Mucosa of descending colon (tissue), 3 donors: Measurements from ENCODE around the gene SLC25A29. TPM values are rescaled to one million over a fixed set of nuclear protein-coding genes. Genes with fewer than 3 reads are reported as not detected.

Experiments
- ATAC-seq: fragments of 200-7000 bp; cut with Tn5 transposase; one replicate; pipeline ENCODE4 v1.9.1; 2020; ENCODE audit warnings: mild to moderate bottlenecking, moderate library complexity
- DNase-seq, 3 donors: peaks; one replicate each; pipeline ENCODE4 v3.0.0-alpha.2; 2020
- H3K36me3 ChIP-seq: fragments of 200-600 bp; one replicate; pipeline ENCODE4 v1.8.0; 2021; ENCODE audit warnings: low read depth, mild to moderate bottlenecking
- H3K4me1 ChIP-seq: fragments of 200-600 bp; one replicate; pipeline ENCODE4 v1.8.0; 2021; ENCODE audit warnings: low read depth, mild to moderate bottlenecking
- H3K4me3 ChIP-seq: fragments of 200-600 bp; one replicate; pipeline ENCODE4 v1.8.0; 2021; ENCODE audit warnings: mild to moderate bottlenecking
- H3K9me3 ChIP-seq: fragments of 200-600 bp; one replicate; pipeline ENCODE4 v1.8.0; 2021; ENCODE audit warnings: mild to moderate bottlenecking
- intact Hi-C, 2 donors: fragments of 100-400 bp; cut with DNase I in 1 of 2; cut with micrococcal nuclease in 1 of 2; formaldehyde crosslinking; loops; one replicate each; pipeline versions ENCODE4 v1.11.0 to v1.11.1; 2022; cut with DNase I, micrococcal nuclease
- total RNA-seq, 3 donors: library from RNA; stranded (reverse); fragmentation: NEBNext Ultra II Directional in 2 of 3; extraction: Animal tissue kit (Norgen Biotek cat#: 25700) in 2 of 3; gene quantifications; one replicate each; pipeline versions ENCODE4 v1.2.1 to v1.2.4, GENCODE V29; 2021 to 2023
- TF ChIP-seq, protein P1 (sequence below): fragments of 200-600 bp; IDR thresholded peaks from one replicate; pipeline ENCODE4 v1.8.0; 2022; ENCODE audit warnings: antibody characterized with exemption, mild to moderate bottlenecking
- donor health status: DM: no; HTN: no; CAD: no; lungs with moderate emphysema.
- donor health status: DM: no; HTN: no; CAD: no.
- donor health status: DM: no; HTN: yes; CAD: no.

The SLC25A29 gene
- total RNA-seq, 3 donors from 2014 or later = 19.6 to 28.2 (median 28.1) TPM

DNA sequence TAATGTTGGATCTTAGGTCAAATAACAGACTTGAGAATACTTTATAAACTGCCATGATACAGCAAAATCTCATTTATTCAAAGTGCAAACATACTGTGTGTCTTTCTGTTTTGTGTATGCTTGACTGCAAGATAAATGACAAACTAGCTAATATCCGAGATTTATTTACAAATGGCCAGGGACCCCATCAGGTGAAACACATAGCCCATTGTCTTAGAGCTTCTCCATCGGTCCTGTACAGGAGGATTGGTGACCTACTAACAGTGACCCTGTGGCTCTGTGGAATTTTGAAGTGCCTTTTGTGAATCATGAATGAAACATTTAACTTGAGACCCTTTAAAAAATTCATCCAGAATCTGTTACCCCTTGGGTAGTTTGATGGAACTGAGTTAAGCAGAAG is 27.1 kb downstream of the SLC25A29 start:
- Histone ChIP-seq H3K4me3 (no peak overlapping the region), H3K4me1 (no peaks in the 10 kb centered on the region), H3K36me3 (no peaks in the 10 kb centered on the region), H3K9me3 (no peaks in the 10 kb centered on the region)
- no peak for DNase-seq
- intact Hi-C loops = no loop called here
- ATAC-seq = no peak
- TF ChIP-seq, protein P1, sequence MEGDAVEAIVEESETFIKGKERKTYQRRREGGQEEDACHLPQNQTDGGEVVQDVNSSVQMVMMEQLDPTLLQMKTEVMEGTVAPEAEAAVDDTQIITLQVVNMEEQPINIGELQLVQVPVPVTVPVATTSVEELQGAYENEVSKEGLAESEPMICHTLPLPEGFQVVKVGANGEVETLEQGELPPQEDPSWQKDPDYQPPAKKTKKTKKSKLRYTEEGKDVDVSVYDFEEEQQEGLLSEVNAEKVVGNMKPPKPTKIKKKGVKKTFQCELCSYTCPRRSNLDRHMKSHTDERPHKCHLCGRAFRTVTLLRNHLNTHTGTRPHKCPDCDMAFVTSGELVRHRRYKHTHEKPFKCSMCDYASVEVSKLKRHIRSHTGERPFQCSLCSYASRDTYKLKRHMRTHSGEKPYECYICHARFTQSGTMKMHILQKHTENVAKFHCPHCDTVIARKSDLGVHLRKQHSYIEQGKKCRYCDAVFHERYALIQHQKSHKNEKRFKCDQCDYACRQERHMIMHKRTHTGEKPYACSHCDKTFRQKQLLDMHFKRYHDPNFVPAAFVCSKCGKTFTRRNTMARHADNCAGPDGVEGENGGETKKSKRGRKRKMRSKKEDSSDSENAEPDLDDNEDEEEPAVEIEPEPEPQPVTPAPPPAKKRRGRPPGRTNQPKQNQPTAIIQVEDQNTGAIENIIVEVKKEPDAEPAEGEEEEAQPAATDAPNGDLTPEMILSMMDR = no peak

DNA sequence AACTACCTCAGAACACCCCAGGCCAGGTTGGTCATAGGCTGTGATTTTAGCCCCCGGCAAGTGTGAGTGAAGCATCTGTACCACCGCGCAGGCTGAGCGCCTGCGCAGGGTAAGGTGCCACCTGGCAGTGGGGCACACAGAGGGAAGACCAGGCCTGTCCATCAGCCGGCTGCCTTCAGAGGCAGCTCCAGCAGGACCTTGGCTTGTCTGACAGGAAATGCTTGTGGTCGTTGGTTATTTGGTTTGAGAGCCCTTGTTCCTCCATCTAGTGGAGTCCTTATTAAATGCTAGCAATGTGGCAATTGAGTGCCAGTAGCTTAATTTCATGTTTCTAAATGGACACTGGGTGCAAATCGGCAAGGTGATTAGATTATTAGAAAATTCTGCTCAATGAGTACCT is 27.5 kb downstream of the SLC25A29 start:
- Histone ChIP-seq H3K36me3 (no peaks in the 10 kb centered on the region), H3K4me3 (no peak overlapping the region), H3K4me1 (no peaks in the 10 kb centered on the region), H3K9me3 (no peaks in the 10 kb centered on the region)
- intact Hi-C loops = no loop called here
- TF ChIP-seq, protein P1 = no peak
- ATAC-seq (peak; percentile 43), DNase-seq (no peak)

DNA sequence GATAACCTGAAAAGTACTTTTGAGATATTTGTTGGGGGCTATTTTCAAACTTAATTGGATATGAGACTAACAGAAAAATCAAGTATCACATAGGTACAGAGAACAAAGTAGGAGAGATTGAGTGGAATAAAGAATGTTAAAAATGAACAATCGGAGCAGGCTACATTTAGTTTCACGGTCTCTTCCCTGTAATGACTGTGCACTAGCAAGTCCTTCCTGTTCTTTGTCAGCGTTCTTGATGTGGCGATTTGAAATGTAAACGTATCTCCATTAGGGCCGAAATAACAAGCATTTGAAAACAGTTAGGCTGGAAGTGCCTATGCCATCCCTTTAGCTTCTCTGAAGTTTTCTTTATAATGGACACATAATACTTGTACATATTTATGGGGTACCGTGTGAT is 31.0 kb downstream of the SLC25A29 start:
- Histone ChIP-seq H3K36me3 (no peaks in the 10 kb centered on the region), H3K4me1 (peaks cover 11% of the 10 kb centered on the region), H3K9me3 (no peaks in the 10 kb centered on the region), H3K4me3 (no peak overlapping the region)
- DNase-seq (no peak), ATAC-seq (no peak)
- intact Hi-C loops = no loop called here
- TF ChIP-seq, protein P1 = no peak

DNA sequence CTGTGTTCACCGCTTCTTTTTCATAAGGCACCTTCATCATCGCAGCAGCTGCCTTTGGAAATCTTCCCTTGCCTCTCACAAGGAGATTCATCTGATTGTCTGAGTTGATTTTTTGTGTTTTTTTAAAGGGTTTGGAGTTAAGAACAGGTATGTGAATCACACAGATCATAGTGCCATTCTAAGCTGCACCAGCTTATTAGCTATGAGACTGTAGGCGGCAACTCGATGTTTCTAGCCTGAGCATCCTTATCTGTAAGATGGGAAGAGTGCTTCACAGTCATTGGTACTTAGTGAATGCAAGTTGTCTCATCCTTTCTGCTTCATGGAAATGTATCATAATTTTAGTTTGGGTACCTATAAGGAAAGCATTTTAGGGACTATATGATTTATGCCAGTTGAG is 32.0 kb downstream of the SLC25A29 start:
- Histone ChIP-seq H3K9me3 (no peaks in the 10 kb centered on the region), H3K36me3 (no peaks in the 10 kb centered on the region), H3K4me3 (no peak overlapping the region), H3K4me1 (peaks cover 17% of the 10 kb centered on the region)
- ATAC-seq (no peak), DNase-seq (no peak)
- TF ChIP-seq, protein P1 = no peak
- intact Hi-C loops = no loop called here

DNA sequence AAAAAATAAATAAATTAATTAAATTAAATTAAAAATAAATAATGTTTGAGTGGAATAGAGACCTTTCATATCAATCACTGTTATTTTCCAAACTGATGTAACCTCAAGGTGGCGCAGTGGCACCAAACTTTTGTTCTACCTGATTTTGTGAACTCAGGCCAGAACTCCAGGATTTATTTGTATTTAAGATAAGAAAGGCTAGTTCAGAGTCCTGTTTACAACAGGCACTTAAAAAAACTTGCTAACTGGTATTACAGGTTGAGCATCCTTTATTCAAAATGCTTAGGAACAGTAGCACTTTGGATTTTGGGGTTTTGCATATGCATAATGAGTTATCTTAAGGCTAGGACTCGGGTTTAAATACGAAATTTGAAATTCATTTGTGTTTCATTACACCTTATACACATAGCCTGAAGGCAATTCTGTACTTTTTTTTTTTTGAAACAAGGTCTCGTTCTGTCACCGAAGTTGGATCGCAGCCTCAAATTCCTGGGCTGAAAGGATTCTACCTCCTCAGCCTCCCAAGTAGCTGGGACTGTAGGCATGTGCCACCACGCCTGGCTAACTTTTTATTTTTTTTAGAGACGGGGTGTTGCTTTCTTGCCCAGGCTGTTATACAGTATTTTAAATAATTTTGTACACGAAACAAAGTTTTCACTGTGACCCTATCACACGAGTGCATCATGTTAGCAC is 34.9 kb downstream of the SLC25A29 start:
- DNase-seq (peak in 1 of 3 donors; percentile 87), ATAC-seq (peak; percentile 82)
- TF ChIP-seq, protein P1 = no peak
- Histone ChIP-seq H3K4me3 (no peak overlapping the region), H3K4me1 (peaks cover 36% of the 10 kb centered on the region), H3K9me3 (no peaks in the 10 kb centered on the region), H3K36me3 (no peaks in the 10 kb centered on the region)
- intact Hi-C loops = no loop called here
